ENCODE measurements around the gene PRKCE. TPM values are rescaled to one million over a fixed set of nuclear protein-coding genes. Genes with fewer than 3 reads are reported as not detected.
"Not testable (repeated sequence)": the region's sequence is repeated elsewhere in the genome, so short reads cannot be mapped to it uniquely, and the experiment has no call there.

PRKCE gene
- total and polyA plus RNA-seq, 7 donors: 3.0 to 22.8 (median 16.1) TPM

- Histone ChIP-seq H3K4me3 (no peak overlapping the region), H3K27me3 (ENCODE audit: insufficient read depth in 3 of 3, low read length in 2 of 3) (no peaks in the 10 kb centered on the region), H3K4me1 (peaks cover 3% of the 10 kb centered on the region), H3K9me3 (no peaks in the 10 kb centered on the region), H3K27ac (no peak overlapping the region), H3K36me3 (ENCODE audit: insufficient read depth in 1 of 2, low read depth in 1 of 2) (no peaks in the 10 kb centered on the region)
- intact Hi-C loops (cut with DNase I): no loop called here
- DNase-seq: no peak
- ATAC-seq: no peak
- TF ChIP-seq CTCF (IDR thresholded peaks at IDR 0.05): no peak
- WGBS, 3 donors: 96 to 98% (median 96%) methylated on average over 3 of the region's 3 CpGs
Measured at GRCh38 chr2:45911538-45911937, 260.1 kb downstream of the PRKCE start.

- no peaks in the 10 kb centered on the region for H3K27me3 ChIP-seq (ENCODE audit: insufficient read depth in 3 of 3, low read length in 2 of 3)
- no peaks in the 10 kb centered on the region for H3K36me3 ChIP-seq (ENCODE audit: insufficient read depth in 1 of 2, low read depth in 1 of 2)
- ATAC-seq (no peak), DNase-seq (no peak)
- no peak overlapping the region for H3K27ac ChIP-seq
- H3K9me3 ChIP-seq: no peaks in the 10 kb centered on the region
- intact Hi-C loops (cut with DNase I): no loop called here
- 95 to 97% (median 96%) methylated on average over 5 of the region's 5 CpGs for WGBS, 3 donors
- TF ChIP-seq CTCF (IDR thresholded peaks at IDR 0.05): no peak
- H3K4me1 ChIP-seq: peaks cover 3% of the 10 kb centered on the region
- H3K4me3 ChIP-seq: no peak overlapping the region
Measured at GRCh38 chr2:45912109-45912508, 260.6 kb downstream of the PRKCE start.

GRCh38 chr2:45913539-45913938 lies 262.1 kb downstream of the PRKCE start:
- intact Hi-C loops (cut with DNase I): no loop called here
- Histone ChIP-seq H3K9me3 (no peaks in the 10 kb centered on the region), H3K4me1 (peaks cover 3% of the 10 kb centered on the region), H3K36me3 (ENCODE audit: insufficient read depth in 1 of 2, low read depth in 1 of 2) (no peaks in the 10 kb centered on the region), H3K4me3 (no peak overlapping the region), H3K27me3 (ENCODE audit: insufficient read depth in 3 of 3, low read length in 2 of 3) (no peaks in the 10 kb centered on the region), H3K27ac (no peak overlapping the region)
- WGBS, 3 donors: 88 to 93% (median 91%) methylated on average over 2 of the region's 2 CpGs
- TF ChIP-seq CTCF (IDR thresholded peaks at IDR 0.05): no peak
- DNase-seq (no peak), ATAC-seq (no peak)

GRCh38 chr2:45915523-45915922 lies 264.0 kb downstream of the PRKCE start:
- H3K9me3 ChIP-seq: no peaks in the 10 kb centered on the region
- no peaks in the 10 kb centered on the region for H3K36me3 ChIP-seq (ENCODE audit: insufficient read depth in 1 of 2, low read depth in 1 of 2)
- ATAC-seq (no peak), DNase-seq (no peak)
- no peak overlapping the region for H3K27ac ChIP-seq
- H3K27me3 ChIP-seq (ENCODE audit: insufficient read depth in 3 of 3, low read length in 2 of 3): no peaks in the 10 kb centered on the region
- no peak for TF ChIP-seq CTCF (IDR thresholded peaks at IDR 0.05)
- 95 to 99% (median 96%) methylated on average over 5 of the region's 5 CpGs for WGBS, 3 donors
- intact Hi-C loops (cut with DNase I): no loop called here
- H3K4me1 ChIP-seq: peaks cover 6% of the 10 kb centered on the region
- H3K4me3 ChIP-seq: no peak overlapping the region

GRCh38 chr2:45917561-45918176 lies 266.2 kb downstream of the PRKCE start:
- H3K27me3 ChIP-seq (ENCODE audit: insufficient read depth in 3 of 3, low read length in 2 of 3); H3K27ac ChIP-seq; ATAC-seq; H3K9me3 ChIP-seq; DNase-seq; H3K4me1 ChIP-seq; intact Hi-C loops (cut with DNase I); H3K4me3 ChIP-seq; H3K36me3 ChIP-seq (ENCODE audit: insufficient read depth in 1 of 2, low read depth in 1 of 2): not testable (repeated sequence)
- 96 to 100% (median 97%) methylated on average over 30 to 49 of the region's 49 CpGs for WGBS, 3 donors

All from psoas muscle (tissue), 8 donors.